Endodermal cell (in vitro differentiated cells): ENCODE results near the gene MPHOSPH6. TPM values are rescaled to one million over a fixed set of nuclear protein-coding genes. Genes with fewer than 3 reads are reported as not detected.

ENCODE experiments used
- DNase-seq: peaks from one replicate; pipeline ENCODE4 v3.0.0-alpha.2; 2017
- H3K27ac ChIP-seq: 2 replicates; pipeline ENCODE4 v1.5.1; 2013; ENCODE audit warnings: mild to moderate bottlenecking, low read depth, low read length, moderate library complexity
- H3K27me3 ChIP-seq: 2 replicates; pipeline ENCODE4 v1.6.1; 2013; ENCODE audit warnings: mild to moderate bottlenecking, low read length, moderate library complexity; ENCODE audit not compliant: insufficient read depth, control insufficient read depth, poor library complexity, severe bottlenecking
- H3K36me3 ChIP-seq: 2 replicates; pipeline ENCODE4 v1.7.0; 2013; ENCODE audit warnings: mild to moderate bottlenecking, low read length, moderate library complexity; ENCODE audit not compliant: control insufficient read depth, insufficient read depth
- H3K4me1 ChIP-seq: one replicate; pipeline ENCODE4 v1.7.0; 2013; ENCODE audit warnings: low read length; ENCODE audit not compliant: control insufficient read depth, insufficient read depth
- H3K4me3 ChIP-seq: 2 replicates; pipeline ENCODE4 v1.5.1; 2013; ENCODE audit warnings: mild to moderate bottlenecking, low read length, moderate library complexity
- H3K9ac ChIP-seq: 2 replicates; pipeline ENCODE4 v1.6.1; 2013; ENCODE audit warnings: mild to moderate bottlenecking, low read length, moderate library complexity; ENCODE audit not compliant: poor library complexity, severe bottlenecking; ENCODE audit errors: extremely low read depth
- H3K9me3 ChIP-seq: 2 replicates; pipeline ENCODE4 v1.6.1; 2013; ENCODE audit warnings: mild to moderate bottlenecking, low read length, moderate library complexity; ENCODE audit not compliant: control insufficient read depth
- H3K27ac Mint-ChIP-seq: 2 replicates; pipeline ENCODE4 v1.8.0; 2020; ENCODE audit warnings: mixed read lengths
- H3K27me3 Mint-ChIP-seq: 2 replicates; pipeline ENCODE4 v1.8.0; 2021; ENCODE audit warnings: mild to moderate bottlenecking, mixed read lengths; ENCODE audit not compliant: insufficient read depth
- H3K36me3 Mint-ChIP-seq: 2 replicates; pipeline ENCODE4 v1.8.0; 2020; ENCODE audit warnings: low read depth, mixed read lengths
- H3K4me1 Mint-ChIP-seq: 2 replicates; pipeline ENCODE4 v1.8.0; 2020; ENCODE audit warnings: mixed read lengths
- H3K4me3 Mint-ChIP-seq: 2 replicates; pipeline ENCODE4 v1.8.0; 2020; ENCODE audit warnings: mild to moderate bottlenecking, moderate library complexity, mixed read lengths
- H3K9me3 Mint-ChIP-seq: 2 replicates; pipeline ENCODE4 v1.8.0; 2020; ENCODE audit warnings: mild to moderate bottlenecking, mixed read lengths
- CTCF ChIP-seq: fragments of 200-600 bp; sonication (generic); conservative IDR thresholded peaks from 2 replicates; pipeline ENCODE4 v1.5.0; 2021; ENCODE audit warnings: antibody characterized with exemption, mild to moderate bottlenecking
- WGBS, 2 experiments: methylation state at CpG; one replicate each; pipeline versions ENCODE4 v1.1.5 to v1.1.7; 2013; ENCODE audit warnings: missing lambda C conversion rate in 2 of 2, mixed read lengths in 1 of 2; ENCODE audit not compliant: insufficient coverage in 1 of 2, insufficient read length in 1 of 2; 5-methylcytosine and 5-hydroxymethylcytosine counted together
- total RNA-seq, 2 donors: library from RNA; stranded (reverse); fragmentation: NEBNext Ultra II Directional in 1 of 2; extraction: Animal tissue kit (Norgen Biotek cat#: 25700) in 1 of 2; gene quantifications; 2 replicates in 1 of 2; 3 replicates in 1 of 2; pipeline ENCODE4 v1.2.1, GENCODE V29; 2021

Gene MPHOSPH6
- total RNA-seq, 2 donors from 2014 or later, result 38.6 to 39.1 TPM

GRCh38 chr16:82194086-82194485, 24.1 kb upstream of the MPHOSPH6 start:
- H3K36me3 Mint-ChIP-seq, result no peaks in the 10 kb centered on the region
- no peak for TF ChIP-seq CTCF
- peaks cover 3% of the 10 kb centered on the region for H3K27me3 Mint-ChIP-seq
- H3K4me3 Mint-ChIP-seq, result no peak overlapping the region
- H3K4me1 Mint-ChIP-seq, result peaks cover 5% of the 10 kb centered on the region
- no peak overlapping the region for H3K27ac ChIP-seq
- H3K9me3 ChIP-seq, result no peaks in the 10 kb centered on the region
- no peak for DNase-seq
- no peak overlapping the region for H3K27ac Mint-ChIP-seq
- WGBS, 2 experiments, result 83 to 89% methylated on average over 1 of the region's 1 CpG
- H3K9ac ChIP-seq, result no peak overlapping the region
- H3K9me3 Mint-ChIP-seq, result no peaks in the 10 kb centered on the region
- no peaks in the 10 kb centered on the region for H3K27me3 ChIP-seq
- no peaks in the 10 kb centered on the region for H3K36me3 ChIP-seq
- H3K4me1 ChIP-seq, result no peaks in the 10 kb centered on the region
- H3K4me3 ChIP-seq, result no peak overlapping the region

GRCh38 chr16:82192665-82193064, 22.6 kb upstream of the MPHOSPH6 start:
- Mint-ChIP-seq H3K27ac (no peak overlapping the region), H3K36me3 (no peaks in the 10 kb centered on the region), H3K9me3 (no peaks in the 10 kb centered on the region), H3K4me1 (peaks cover 5% of the 10 kb centered on the region), H3K27me3 (peaks cover 3% of the 10 kb centered on the region), H3K4me3 (no peak overlapping the region)
- no peak for TF ChIP-seq CTCF
- no peak for DNase-seq
- no peaks in the 10 kb centered on the region for H3K36me3 ChIP-seq
- no peaks in the 10 kb centered on the region for H3K27me3 ChIP-seq
- no peaks in the 10 kb centered on the region for H3K4me1 ChIP-seq
- no peak overlapping the region for H3K4me3 ChIP-seq
- H3K9me3 ChIP-seq, result no peaks in the 10 kb centered on the region
- WGBS, 2 experiments, result 89 to 96% methylated on average over 3 to 4 of the region's 4 CpGs
- H3K9ac ChIP-seq, result no peak overlapping the region
- no peak overlapping the region for H3K27ac ChIP-seq

GRCh38 chr16:82190386-82190785, 20.4 kb upstream of the MPHOSPH6 start:
- H3K27me3 Mint-ChIP-seq, result peaks cover 3% of the 10 kb centered on the region
- H3K9ac ChIP-seq, result no peak overlapping the region
- no peak for TF ChIP-seq CTCF
- no peak overlapping the region for H3K27ac Mint-ChIP-seq
- no peaks in the 10 kb centered on the region for H3K9me3 ChIP-seq
- no peaks in the 10 kb centered on the region for H3K36me3 ChIP-seq
- no peaks in the 10 kb centered on the region for H3K36me3 Mint-ChIP-seq
- H3K4me3 Mint-ChIP-seq, result no peak overlapping the region
- H3K4me1 Mint-ChIP-seq, result peaks cover 5% of the 10 kb centered on the region
- no peaks in the 10 kb centered on the region for H3K27me3 ChIP-seq
- H3K4me1 ChIP-seq, result no peaks in the 10 kb centered on the region
- 97% methylated on average over 2 of the region's 2 CpGs; no CpG with 5 or more reads in 1 of the 2 experiments for WGBS, 2 experiments
- no peak overlapping the region for H3K27ac ChIP-seq
- no peaks in the 10 kb centered on the region for H3K9me3 Mint-ChIP-seq
- no peak for DNase-seq
- no peak overlapping the region for H3K4me3 ChIP-seq
